H1 (cell line): ENCODE data around the gene NPS. TPM values are rescaled to one million over a fixed set of nuclear protein-coding genes. Genes with fewer than 3 reads are reported as not detected.

ENCODE experiments used
- USF2 ChIP-seq: IDR thresholded peaks from 2 replicates; pipeline ENCODE4 v1.6.1; 2011; ENCODE audit warnings: low read length, improper control_type of control experiment
- polyA plus RNA-seq, 7 experiments: library from polyadenylated mRNA; depleted of rRNA in 3 of 7; stranded (reverse) in 5 of 7; unstranded in 2 of 7; fragments of >200 nt in 5 of 7; fragments of 200-250 nt in 2 of 7; gene quantifications; 1 replicate in 5 of 7; 2 replicates in 1 of 7; 4 replicates in 1 of 7; pipeline versions ENCODE4 v1.2.1 to v1.2.3, GENCODE V29; 2011 to 2013; ENCODE audit warnings: missing spikeins in 2 of 7, mixed read lengths in 2 of 7
- total RNA-seq: library from RNA; stranded (reverse); fragmentation: NEBNext Ultra II Directional; extraction: Animal tissue kit (Norgen Biotek cat#: 25700); gene quantifications from 2 replicates; pipeline ENCODE4 v1.2.1, GENCODE V29; 2021

The NPS gene
- total and polyA plus RNA-seq, 2 of the 8 experiments (the other 6 are each of a cell fraction or from before 2014, with no cell fraction given): not detected

- no peak for TF ChIP-seq USF2
Measured at GRCh38 chr10:127527320-127527719, 21.8 kb upstream of the NPS start (continued).
